Hepatocyte (in vitro differentiated cells): Measurements from ENCODE around the gene IGFBP7. TPM values are rescaled to one million over a fixed set of nuclear protein-coding genes. Genes with fewer than 3 reads are reported as not detected.

Experiments
- DNase-seq: peaks from one replicate; pipeline ENCODE4 v3.0.0-alpha.2; 2016; ENCODE audit warnings: low spot score
- H2AFZ ChIP-seq: fragments of 200-600 bp; sonication (generic); 2 replicates; pipeline ENCODE4 v1.6.0; 2016; ENCODE audit warnings: antibody characterized with exemption, mild to moderate bottlenecking
- H3K27ac ChIP-seq: fragments of 200-600 bp; sonication (generic); 2 replicates; pipeline ENCODE4 v1.5.1; 2016; ENCODE audit warnings: mild to moderate bottlenecking
- H3K27me3 ChIP-seq: fragments of 200-600 bp; sonication (generic); 2 replicates; pipeline ENCODE4 v1.6.1; 2016
- H3K36me3 ChIP-seq: fragments of 200-600 bp; sonication (generic); replicated peaks from 2 replicates; pipeline ENCODE4 v1.5.1; 2016; ENCODE audit warnings: low read depth; ENCODE audit not compliant: insufficient read depth
- H3K4me1 ChIP-seq: fragments of 200-600 bp; sonication (generic); 2 replicates; pipeline ENCODE4 v1.5.1; 2016; ENCODE audit warnings: mild to moderate bottlenecking, moderate library complexity; ENCODE audit not compliant: insufficient read depth
- H3K4me2 ChIP-seq: fragments of 200-600 bp; sonication (generic); 2 replicates; pipeline ENCODE4 v1.6.0; 2016
- H3K4me3 ChIP-seq: fragments of 200-600 bp; sonication (generic); 2 replicates; pipeline ENCODE4 v1.5.1; 2016; ENCODE audit warnings: mild to moderate bottlenecking
- H3K79me2 ChIP-seq: fragments of 200-600 bp; sonication (generic); 2 replicates; pipeline ENCODE4 v1.6.0; 2017; ENCODE audit warnings: mild to moderate bottlenecking
- H3K9me2 ChIP-seq: fragments of 200-600 bp; sonication (generic); replicated peaks from 2 replicates; pipeline ENCODE4 v1.6.0; 2017; ENCODE audit warnings: mild to moderate bottlenecking; ENCODE audit not compliant: insufficient read depth
- H3K9me3 ChIP-seq: fragments of 200-600 bp; sonication (generic); 2 replicates; pipeline ENCODE4 v1.5.1; 2016; ENCODE audit warnings: low read depth, mild to moderate bottlenecking
- H4K20me1 ChIP-seq: fragments of 200-600 bp; sonication (generic); 2 replicates; pipeline ENCODE4 v1.6.0; 2016; ENCODE audit warnings: mild to moderate bottlenecking; ENCODE audit not compliant: insufficient read depth, poor library complexity, severe bottlenecking
- EZH2 ChIP-seq: fragments of 200-600 bp; sonication (generic); IDR thresholded peaks from 2 replicates; pipeline ENCODE4 v1.6.1; 2016; ENCODE audit warnings: antibody characterized with exemption, mild to moderate bottlenecking, borderline replicate concordance
- EZH2phosphoT487 ChIP-seq: fragments of 200-600 bp; sonication (generic); IDR thresholded peaks from one replicate; pipeline ENCODE4 v1.6.1; 2018; ENCODE audit warnings: antibody characterized with exemption, mild to moderate bottlenecking, low read depth, moderate library complexity; ENCODE audit not compliant: unreplicated experiment, severe bottlenecking
- WGBS: methylation state at CpG from one replicate; pipeline ENCODE4 v1.1.6; 2016; ENCODE audit warnings: low lambda C conversion rate; ENCODE audit errors: missing lambda C conversion rate; 5-methylcytosine and 5-hydroxymethylcytosine counted together
- polyA plus RNA-seq: library from polyadenylated mRNA; unstranded; fragments of >200 nt; fragmentation: Nextera tagmentation; extraction: Ambion mirVana; gene quantifications from 2 replicates; pipeline ENCODE4 v1.2.1, GENCODE V29; 2016
- total RNA-seq: library from RNA; depleted of rRNA; stranded (reverse); fragments of >200 nt; gene quantifications from 2 replicates; pipeline ENCODE4 v1.2.3, GENCODE V29; 2014
- TF ChIP-seq, protein P1 (sequence below): fragments of 200-600 bp; sonication (generic); IDR thresholded peaks from 2 replicates; pipeline ENCODE4 v1.5.1; 2016; ENCODE audit warnings: antibody characterized with exemption, mild to moderate bottlenecking; ENCODE audit not compliant: poor library complexity

Gene IGFBP7
- total and polyA plus RNA-seq, 2 experiments from 2014 or later = 73.4 to 122 TPM

DNA sequence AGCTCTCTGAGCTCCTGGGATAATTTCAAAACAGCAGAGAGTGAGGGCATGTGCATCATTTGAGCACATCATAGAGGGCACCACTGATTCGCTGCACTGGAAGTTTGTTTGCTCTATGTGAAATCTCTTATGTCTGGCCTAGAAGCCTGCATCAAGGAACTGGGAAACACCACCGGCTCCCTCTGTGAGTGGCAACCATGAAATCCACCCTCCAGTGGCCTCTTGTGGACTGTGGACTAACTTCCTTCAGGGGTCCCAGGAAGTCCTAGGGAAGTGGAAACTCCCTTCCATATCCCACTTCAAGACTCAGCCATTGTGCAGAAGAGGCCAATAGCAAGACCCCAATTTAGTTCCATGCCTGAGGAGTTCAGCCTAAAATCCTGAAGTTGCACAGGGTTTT lies 48.0 kb upstream of the IGFBP7 start:
- no peaks in the 10 kb centered on the region for H3K9me3 ChIP-seq

DNA sequence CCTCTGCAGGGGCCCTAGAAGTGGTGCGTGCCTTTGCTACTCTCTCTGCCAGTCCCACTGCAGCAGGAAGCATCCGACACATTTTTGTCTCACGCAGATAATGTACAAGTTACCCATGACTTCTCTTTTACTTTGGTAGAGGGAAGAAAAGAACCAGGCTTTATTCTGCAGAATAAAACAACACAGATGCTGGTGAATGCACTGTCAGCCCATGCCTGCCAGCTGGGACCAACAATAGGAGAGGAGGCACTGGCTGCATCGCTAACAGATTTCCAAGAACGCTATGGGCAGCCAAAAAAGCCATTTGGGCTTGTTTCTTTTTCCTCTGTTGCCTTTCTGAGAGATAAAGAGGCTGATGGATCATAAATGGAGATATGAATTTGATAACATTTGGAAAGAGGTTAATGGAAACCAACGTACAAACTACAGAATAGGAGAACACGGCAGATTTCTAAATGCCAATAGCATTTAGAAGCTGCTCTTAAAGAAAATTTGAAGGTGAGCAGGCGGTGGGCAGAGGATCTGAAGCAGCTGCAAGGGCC lies 47.5 kb upstream of the IGFBP7 start:
- Histone ChIP-seq H3K4me3 (no peak overlapping the region), H3K36me3 (no peaks in the 10 kb centered on the region), H4K20me1 (no peaks in the 10 kb centered on the region), H3K27me3 (peaks cover 5% of the 10 kb centered on the region), H3K79me2 (no peaks in the 10 kb centered on the region), H3K4me2 (no peak overlapping the region), H2AFZ (no peak overlapping the region), H3K9me3 (no peaks in the 10 kb centered on the region), H3K27ac (no peak overlapping the region), H3K4me1 (no peaks in the 10 kb centered on the region), H3K9me2 (no peaks in the 10 kb centered on the region)
- WGBS = 86% methylated on average over 8 of the region's 8 CpGs
- DNase-seq = no peak
- TF ChIP-seq, protein P1, sequence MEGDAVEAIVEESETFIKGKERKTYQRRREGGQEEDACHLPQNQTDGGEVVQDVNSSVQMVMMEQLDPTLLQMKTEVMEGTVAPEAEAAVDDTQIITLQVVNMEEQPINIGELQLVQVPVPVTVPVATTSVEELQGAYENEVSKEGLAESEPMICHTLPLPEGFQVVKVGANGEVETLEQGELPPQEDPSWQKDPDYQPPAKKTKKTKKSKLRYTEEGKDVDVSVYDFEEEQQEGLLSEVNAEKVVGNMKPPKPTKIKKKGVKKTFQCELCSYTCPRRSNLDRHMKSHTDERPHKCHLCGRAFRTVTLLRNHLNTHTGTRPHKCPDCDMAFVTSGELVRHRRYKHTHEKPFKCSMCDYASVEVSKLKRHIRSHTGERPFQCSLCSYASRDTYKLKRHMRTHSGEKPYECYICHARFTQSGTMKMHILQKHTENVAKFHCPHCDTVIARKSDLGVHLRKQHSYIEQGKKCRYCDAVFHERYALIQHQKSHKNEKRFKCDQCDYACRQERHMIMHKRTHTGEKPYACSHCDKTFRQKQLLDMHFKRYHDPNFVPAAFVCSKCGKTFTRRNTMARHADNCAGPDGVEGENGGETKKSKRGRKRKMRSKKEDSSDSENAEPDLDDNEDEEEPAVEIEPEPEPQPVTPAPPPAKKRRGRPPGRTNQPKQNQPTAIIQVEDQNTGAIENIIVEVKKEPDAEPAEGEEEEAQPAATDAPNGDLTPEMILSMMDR = no peak
- TF ChIP-seq EZH2 = no peak
- TF ChIP-seq EZH2phosphoT487 = no peak

More for the DNA sequence above, 48.0 kb upstream of the IGFBP7 start:
- TF ChIP-seq EZH2 (no peak), EZH2phosphoT487 (no peak)
- TF ChIP-seq, protein P1 = no peak
- Histone ChIP-seq H3K36me3 (no peaks in the 10 kb centered on the region), H4K20me1 (no peaks in the 10 kb centered on the region), H3K27ac (no peak overlapping the region), H3K27me3 (peaks cover 5% of the 10 kb centered on the region), H3K4me2 (no peak overlapping the region), H2AFZ (no peak overlapping the region), H3K4me1 (no peaks in the 10 kb centered on the region), H3K4me3 (no peak overlapping the region), H3K9me2 (no peaks in the 10 kb centered on the region), H3K79me2 (no peaks in the 10 kb centered on the region)
- no peak for DNase-seq
- WGBS = 86% methylated on average over 2 of the region's 2 CpGs

DNA sequence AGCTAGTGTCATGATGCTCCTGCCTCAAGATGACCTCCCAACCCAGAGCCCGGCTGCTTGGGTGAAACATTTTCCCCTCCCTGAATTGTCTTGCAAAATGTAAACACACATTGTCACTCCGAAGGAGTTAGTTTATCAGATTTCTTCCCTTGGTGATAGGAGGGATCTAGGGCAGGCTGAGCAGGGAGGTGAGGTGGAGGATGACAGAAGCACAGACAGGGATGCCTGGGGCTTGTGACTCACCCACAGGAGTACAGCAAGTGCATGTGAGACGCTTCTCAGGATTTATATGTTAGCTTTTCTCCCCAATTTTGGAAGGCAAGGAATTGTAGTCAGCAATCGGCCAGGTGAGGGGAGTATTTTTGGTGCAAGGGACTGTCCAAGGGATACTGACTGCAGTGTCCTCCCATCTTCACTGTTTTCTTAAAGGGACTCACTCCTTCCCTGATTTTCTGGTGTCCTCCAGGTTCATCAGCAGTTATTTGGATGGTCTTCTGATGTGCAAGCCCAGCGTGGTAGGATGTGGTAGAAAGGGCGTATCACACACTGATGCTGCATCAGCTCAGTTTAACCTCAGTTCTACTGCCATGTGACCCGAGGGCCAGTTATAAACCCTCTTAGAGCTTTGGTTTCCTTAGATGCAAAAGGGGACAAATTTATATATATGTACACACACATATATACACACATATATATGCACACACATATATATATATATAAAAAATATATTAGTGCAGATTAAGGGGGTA lies 46.2 kb upstream of the IGFBP7 start:
- Histone ChIP-seq H3K4me1 (no peaks in the 10 kb centered on the region), H3K4me2 (no peak overlapping the region), H2AFZ (no peak overlapping the region), H3K9me2 (no peaks in the 10 kb centered on the region), H4K20me1 (no peaks in the 10 kb centered on the region), H3K79me2 (no peaks in the 10 kb centered on the region), H3K27me3 (peaks cover 5% of the 10 kb centered on the region), H3K27ac (no peak overlapping the region), H3K9me3 (no peaks in the 10 kb centered on the region), H3K4me3 (no peak overlapping the region), H3K36me3 (no peaks in the 10 kb centered on the region)
- 68% methylated on average over 7 of the region's 7 CpGs for WGBS
- DNase-seq = no peak
- TF ChIP-seq EZH2 (no peak), EZH2phosphoT487 (no peak)
- TF ChIP-seq, protein P1 = no peak
